Loucy (cell line): ENCODE results near the gene IGF2R.

ENCODE experiments used
- H2AFZ ChIP-seq: fragments of 200-600 bp; sonication (generic); 2 replicates; pipeline ENCODE4 v1.6.0; 2016; ENCODE audit warnings: antibody characterized with exemption, mild to moderate bottlenecking, low read length, moderate library complexity
- H3F3A ChIP-seq: fragments of 200-600 bp; 2 replicates; pipeline ENCODE4 v1.6.0; 2016; ENCODE audit warnings: antibody characterized with exemption, low read depth, mild to moderate bottlenecking
- H3K27me3 ChIP-seq: fragments of 200-600 bp; sonication (generic); 2 replicates; pipeline ENCODE4 v1.6.1; 2014; ENCODE audit warnings: low read length, mild to moderate bottlenecking; ENCODE audit not compliant: insufficient read depth, poor library complexity, severe bottlenecking
- H3K36me3 ChIP-seq: fragments of 200-600 bp; sonication (generic); 2 replicates; pipeline ENCODE4 v1.6.1; 2016; ENCODE audit warnings: low read length; ENCODE audit not compliant: insufficient read depth
- H3K4me1 ChIP-seq: fragments of 200-600 bp; sonication (generic); 2 replicates; pipeline ENCODE4 v1.5.1; 2014; ENCODE audit warnings: low read length, mild to moderate bottlenecking; ENCODE audit not compliant: insufficient read depth, poor library complexity, severe bottlenecking
- H3K4me2 ChIP-seq: fragments of 200-600 bp; sonication (generic); 2 replicates; pipeline ENCODE4 v1.6.0; 2014; ENCODE audit warnings: antibody characterized with exemption, low read length, low read depth, mild to moderate bottlenecking; ENCODE audit not compliant: poor library complexity, severe bottlenecking
- H3K4me3 ChIP-seq: fragments of 200-600 bp; sonication (generic); 2 replicates; pipeline ENCODE4 v1.5.1; 2014; ENCODE audit warnings: low read length, mild to moderate bottlenecking, mixed read lengths; ENCODE audit not compliant: poor library complexity, severe bottlenecking
- H3K79me2 ChIP-seq: fragments of 200-600 bp; sonication (generic); 2 replicates; pipeline ENCODE4 v1.6.1; 2014; ENCODE audit warnings: low read length; ENCODE audit not compliant: insufficient read depth
- H3K9ac ChIP-seq: fragments of 200-600 bp; sonication (generic); 2 replicates; pipeline ENCODE4 v1.6.0; 2014; ENCODE audit warnings: mild to moderate bottlenecking, low read depth, low read length, moderate library complexity; ENCODE audit not compliant: poor library complexity, severe bottlenecking
- H3K9me2 ChIP-seq: fragments of 200-600 bp; sonication (generic); replicated peaks from 2 replicates; pipeline ENCODE4 v1.6.1; 2016; ENCODE audit warnings: low read depth, low read length, mixed read lengths
- H3K9me3 ChIP-seq: fragments of 200-600 bp; sonication (generic); 2 replicates; pipeline ENCODE4 v1.6.1; 2014; ENCODE audit warnings: mild to moderate bottlenecking, antibody characterized with exemption, low read length, low read depth; ENCODE audit not compliant: insufficient read depth
- H4K20me1 ChIP-seq: fragments of 200-600 bp; sonication (generic); 2 replicates; pipeline ENCODE4 v1.6.0; 2014; ENCODE audit warnings: antibody characterized with exemption, low read length, mild to moderate bottlenecking; ENCODE audit not compliant: insufficient read depth, poor library complexity, severe bottlenecking
- EZH2phosphoT487 ChIP-seq: fragments of 200-600 bp; IDR thresholded peaks from 2 replicates; pipeline ENCODE4 v1.6.1; 2018; ENCODE audit warnings: antibody characterized with exemption, mild to moderate bottlenecking, moderate library complexity, borderline replicate concordance
- TF ChIP-seq, protein P1 (sequence below): fragments of 200-600 bp; sonication (generic); conservative IDR thresholded peaks from 2 replicates; pipeline ENCODE4 v1.5.1; 2014; ENCODE audit warnings: mild to moderate bottlenecking, antibody characterized with exemption, low read length

Gene IGF2R

DNA sequence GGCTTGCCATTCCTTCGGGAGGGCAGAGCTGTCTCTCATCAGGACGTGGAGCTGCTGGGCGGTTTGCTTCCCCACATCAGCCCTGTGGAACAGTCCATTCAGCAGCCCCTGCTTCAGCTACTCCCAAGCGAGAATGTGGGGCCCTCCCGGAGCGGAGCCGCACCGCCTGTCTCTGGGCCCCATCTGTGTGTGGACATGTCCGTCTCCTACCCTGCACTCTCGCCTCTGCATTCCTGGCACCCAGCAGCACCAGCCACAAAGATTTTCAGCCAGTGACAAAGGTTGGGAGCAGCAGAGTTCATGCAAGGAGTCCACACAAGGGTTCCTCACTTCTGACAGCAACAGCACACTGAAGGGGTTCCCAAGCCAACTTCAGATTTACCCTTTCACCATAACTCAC lies 123.7 kb downstream of the IGF2R start:
- TF ChIP-seq EZH2phosphoT487: no peak
- TF ChIP-seq, protein P1, sequence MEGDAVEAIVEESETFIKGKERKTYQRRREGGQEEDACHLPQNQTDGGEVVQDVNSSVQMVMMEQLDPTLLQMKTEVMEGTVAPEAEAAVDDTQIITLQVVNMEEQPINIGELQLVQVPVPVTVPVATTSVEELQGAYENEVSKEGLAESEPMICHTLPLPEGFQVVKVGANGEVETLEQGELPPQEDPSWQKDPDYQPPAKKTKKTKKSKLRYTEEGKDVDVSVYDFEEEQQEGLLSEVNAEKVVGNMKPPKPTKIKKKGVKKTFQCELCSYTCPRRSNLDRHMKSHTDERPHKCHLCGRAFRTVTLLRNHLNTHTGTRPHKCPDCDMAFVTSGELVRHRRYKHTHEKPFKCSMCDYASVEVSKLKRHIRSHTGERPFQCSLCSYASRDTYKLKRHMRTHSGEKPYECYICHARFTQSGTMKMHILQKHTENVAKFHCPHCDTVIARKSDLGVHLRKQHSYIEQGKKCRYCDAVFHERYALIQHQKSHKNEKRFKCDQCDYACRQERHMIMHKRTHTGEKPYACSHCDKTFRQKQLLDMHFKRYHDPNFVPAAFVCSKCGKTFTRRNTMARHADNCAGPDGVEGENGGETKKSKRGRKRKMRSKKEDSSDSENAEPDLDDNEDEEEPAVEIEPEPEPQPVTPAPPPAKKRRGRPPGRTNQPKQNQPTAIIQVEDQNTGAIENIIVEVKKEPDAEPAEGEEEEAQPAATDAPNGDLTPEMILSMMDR: no peak
- H3K36me3 ChIP-seq: peaks cover 39% of the 10 kb centered on the region; the same call in 1 of the 2 replicates

DNA sequence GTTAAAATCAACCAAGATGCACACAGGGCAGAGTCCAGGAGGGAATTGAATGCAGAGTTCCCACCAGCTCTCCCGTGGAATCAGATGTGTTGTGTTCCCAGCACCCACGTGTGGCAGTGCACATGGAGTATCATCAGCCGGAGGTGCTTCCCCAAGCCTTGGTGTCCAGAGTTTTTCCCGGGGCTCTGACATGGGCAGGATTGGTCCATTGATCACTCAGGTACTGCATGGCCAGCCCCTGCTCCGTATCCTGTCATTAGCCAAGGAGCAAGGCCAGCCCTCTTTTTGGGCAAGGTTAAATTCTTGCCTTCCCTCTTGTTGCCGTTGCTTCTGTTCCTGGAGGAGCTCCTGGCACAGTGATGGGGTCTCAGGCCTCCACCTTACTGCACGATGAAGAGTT lies 124.2 kb downstream of the IGF2R start:
- Histone ChIP-seq H3K9me3 (no peaks in the 10 kb centered on the region), H3K4me2 (no peak overlapping the region), H2AFZ (no peak overlapping the region), H3K4me1 (no peaks in the 10 kb centered on the region), H3K79me2 (no peaks in the 10 kb centered on the region), H3K27me3 (no peaks in the 10 kb centered on the region), H3F3A (no peaks in the 10 kb centered on the region), H3K9ac (no peak overlapping the region), H3K36me3 (peaks cover 39% of the 10 kb centered on the region; the same call in 1 of the 2 replicates), H3K9me2 (no peaks in the 10 kb centered on the region), H3K4me3 (no peak overlapping the region), H4K20me1 (no peaks in the 10 kb centered on the region)
- TF ChIP-seq, protein P1: no peak
- no peak for TF ChIP-seq EZH2phosphoT487

More for the DNA sequence above, 123.7 kb downstream of the IGF2R start:
- Histone ChIP-seq H3K9ac (no peak overlapping the region), H3K9me3 (no peaks in the 10 kb centered on the region), H3K79me2 (no peaks in the 10 kb centered on the region), H3K4me1 (no peaks in the 10 kb centered on the region), H3K4me2 (no peak overlapping the region), H3K4me3 (no peak overlapping the region), H3F3A (no peaks in the 10 kb centered on the region), H2AFZ (no peak overlapping the region), H3K9me2 (no peaks in the 10 kb centered on the region), H3K27me3 (no peaks in the 10 kb centered on the region), H4K20me1 (no peaks in the 10 kb centered on the region)

DNA sequence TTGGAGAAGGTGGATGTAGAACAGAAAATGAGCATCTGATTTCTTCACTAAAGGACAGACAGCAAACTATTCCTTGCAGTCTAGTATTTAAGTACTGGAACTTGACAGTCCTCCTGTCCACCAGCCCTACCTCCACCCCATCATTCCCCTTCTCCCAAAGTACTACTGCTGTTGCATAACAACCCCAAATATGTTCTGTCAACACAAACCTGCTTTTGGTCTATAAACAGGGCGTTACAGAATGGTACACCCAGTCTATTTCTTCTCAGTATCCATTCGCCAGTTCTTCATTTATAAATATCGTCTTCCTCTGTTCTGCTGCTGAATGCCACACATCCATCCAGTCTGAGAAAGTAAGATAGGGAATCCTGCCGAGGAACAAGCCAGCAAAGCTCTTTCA lies 125.1 kb downstream of the IGF2R start:
- no peak overlapping the region for H2AFZ ChIP-seq
- no peak overlapping the region for H3K4me3 ChIP-seq
- H3F3A ChIP-seq: no peaks in the 10 kb centered on the region
- no peaks in the 10 kb centered on the region for H3K79me2 ChIP-seq
- no peaks in the 10 kb centered on the region for H3K9me2 ChIP-seq
- H3K9ac ChIP-seq: no peak overlapping the region
- H4K20me1 ChIP-seq: no peaks in the 10 kb centered on the region
- no peak overlapping the region for H3K4me2 ChIP-seq
- no peaks in the 10 kb centered on the region for H3K4me1 ChIP-seq
- TF ChIP-seq, protein P1: no peak
- TF ChIP-seq EZH2phosphoT487: no peak
- no peaks in the 10 kb centered on the region for H3K9me3 ChIP-seq
- no peaks in the 10 kb centered on the region for H3K27me3 ChIP-seq
- H3K36me3 ChIP-seq: peaks cover 36% of the 10 kb centered on the region; the same call in 1 of the 2 replicates
